Endodermal cell (in vitro differentiated cells): ENCODE results near the gene COL5A2. TPM values are rescaled to one million over a fixed set of nuclear protein-coding genes. Genes with fewer than 3 reads are reported as not detected.
A peak's percentile ranks its signal among the peaks of the same experiment; 100 is the strongest.

Source experiments
- DNase-seq: peaks from one replicate; pipeline ENCODE4 v3.0.0-alpha.2; 2017
- H3K27ac ChIP-seq: 2 replicates; pipeline ENCODE4 v1.5.1; 2013; ENCODE audit warnings: mild to moderate bottlenecking, low read depth, low read length, moderate library complexity
- H3K27me3 ChIP-seq: 2 replicates; pipeline ENCODE4 v1.6.1; 2013; ENCODE audit warnings: mild to moderate bottlenecking, low read length, moderate library complexity; ENCODE audit not compliant: insufficient read depth, control insufficient read depth, poor library complexity, severe bottlenecking
- H3K36me3 ChIP-seq: 2 replicates; pipeline ENCODE4 v1.7.0; 2013; ENCODE audit warnings: mild to moderate bottlenecking, low read length, moderate library complexity; ENCODE audit not compliant: control insufficient read depth, insufficient read depth
- H3K4me1 ChIP-seq: one replicate; pipeline ENCODE4 v1.7.0; 2013; ENCODE audit warnings: low read length; ENCODE audit not compliant: control insufficient read depth, insufficient read depth
- H3K4me3 ChIP-seq: 2 replicates; pipeline ENCODE4 v1.5.1; 2013; ENCODE audit warnings: mild to moderate bottlenecking, low read length, moderate library complexity
- H3K9ac ChIP-seq: 2 replicates; pipeline ENCODE4 v1.6.1; 2013; ENCODE audit warnings: mild to moderate bottlenecking, low read length, moderate library complexity; ENCODE audit not compliant: poor library complexity, severe bottlenecking; ENCODE audit errors: extremely low read depth
- H3K9me3 ChIP-seq: 2 replicates; pipeline ENCODE4 v1.6.1; 2013; ENCODE audit warnings: mild to moderate bottlenecking, low read length, moderate library complexity; ENCODE audit not compliant: control insufficient read depth
- H3K27ac Mint-ChIP-seq: 2 replicates; pipeline ENCODE4 v1.8.0; 2020; ENCODE audit warnings: mixed read lengths
- H3K27me3 Mint-ChIP-seq: 2 replicates; pipeline ENCODE4 v1.8.0; 2021; ENCODE audit warnings: mild to moderate bottlenecking, mixed read lengths; ENCODE audit not compliant: insufficient read depth
- H3K36me3 Mint-ChIP-seq: 2 replicates; pipeline ENCODE4 v1.8.0; 2020; ENCODE audit warnings: low read depth, mixed read lengths
- H3K4me1 Mint-ChIP-seq: 2 replicates; pipeline ENCODE4 v1.8.0; 2020; ENCODE audit warnings: mixed read lengths
- H3K4me3 Mint-ChIP-seq: 2 replicates; pipeline ENCODE4 v1.8.0; 2020; ENCODE audit warnings: mild to moderate bottlenecking, moderate library complexity, mixed read lengths
- H3K9me3 Mint-ChIP-seq: 2 replicates; pipeline ENCODE4 v1.8.0; 2020; ENCODE audit warnings: mild to moderate bottlenecking, mixed read lengths
- WGBS, 2 experiments: methylation state at CpG; one replicate each; pipeline versions ENCODE4 v1.1.5 to v1.1.7; 2013; ENCODE audit warnings: missing lambda C conversion rate in 2 of 2, mixed read lengths in 1 of 2; ENCODE audit not compliant: insufficient coverage in 1 of 2, insufficient read length in 1 of 2; 5-methylcytosine and 5-hydroxymethylcytosine counted together
- total RNA-seq, 2 donors: library from RNA; stranded (reverse); fragmentation: NEBNext Ultra II Directional in 1 of 2; extraction: Animal tissue kit (Norgen Biotek cat#: 25700) in 1 of 2; gene quantifications; 2 replicates in 1 of 2; 3 replicates in 1 of 2; pipeline ENCODE4 v1.2.1, GENCODE V29; 2021
- TF ChIP-seq, protein P1 (sequence below): fragments of 200-600 bp; sonication (generic); conservative IDR thresholded peaks from 2 replicates; pipeline ENCODE4 v1.5.0; 2021; ENCODE audit warnings: antibody characterized with exemption, mild to moderate bottlenecking

Gene COL5A2
- total RNA-seq, 2 donors from 2014 or later, result 117 to 153 TPM

DNA sequence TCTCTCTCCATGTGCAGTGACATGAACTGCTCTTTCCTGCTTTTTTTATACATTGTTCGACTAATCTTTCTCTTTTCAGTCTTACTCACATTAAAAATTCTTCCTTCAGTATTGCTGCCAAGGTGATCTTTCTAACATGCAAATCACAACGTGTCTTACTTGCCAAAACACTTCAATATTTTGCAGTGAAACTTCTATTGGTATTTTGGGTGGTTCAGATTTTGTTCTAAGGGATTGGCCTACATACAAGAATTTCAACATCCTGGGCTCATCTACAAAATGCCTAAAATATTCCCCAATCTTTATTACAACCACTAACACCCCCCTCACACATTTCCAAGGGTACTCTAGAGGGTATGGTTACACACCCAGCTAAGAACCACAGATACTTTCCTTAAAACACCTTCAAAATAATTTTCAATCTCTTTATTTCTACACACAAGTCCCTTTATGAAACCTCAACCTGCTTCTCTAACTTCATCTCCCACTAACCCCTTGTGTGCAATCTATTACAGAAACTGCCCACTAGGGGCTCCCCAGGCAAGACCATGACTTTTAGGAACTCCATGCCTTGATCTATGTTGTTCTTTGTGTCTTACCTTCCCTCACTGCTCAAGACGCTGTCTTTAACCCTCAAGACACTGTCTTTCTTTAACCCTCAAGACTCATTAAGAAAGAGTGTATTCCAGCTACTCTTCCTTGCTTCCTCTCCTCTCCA is 154.5 kb downstream of the COL5A2 start:
- H3K4me1 ChIP-seq, result no peaks in the 10 kb centered on the region
- no peaks in the 10 kb centered on the region for H3K27me3 ChIP-seq
- Mint-ChIP-seq H3K36me3 (no peaks in the 10 kb centered on the region), H3K9me3 (no peaks in the 10 kb centered on the region), H3K4me3 (no peak overlapping the region), H3K4me1 (no peaks in the 10 kb centered on the region), H3K27ac (no peak overlapping the region), H3K27me3 (no peaks in the 10 kb centered on the region)
- H3K4me3 ChIP-seq, result no peak overlapping the region
- DNase-seq, result peak; percentile 67
- H3K9ac ChIP-seq, result no peak overlapping the region
- no peaks in the 10 kb centered on the region for H3K36me3 ChIP-seq
- no peaks in the 10 kb centered on the region for H3K9me3 ChIP-seq
- TF ChIP-seq, protein P1, sequence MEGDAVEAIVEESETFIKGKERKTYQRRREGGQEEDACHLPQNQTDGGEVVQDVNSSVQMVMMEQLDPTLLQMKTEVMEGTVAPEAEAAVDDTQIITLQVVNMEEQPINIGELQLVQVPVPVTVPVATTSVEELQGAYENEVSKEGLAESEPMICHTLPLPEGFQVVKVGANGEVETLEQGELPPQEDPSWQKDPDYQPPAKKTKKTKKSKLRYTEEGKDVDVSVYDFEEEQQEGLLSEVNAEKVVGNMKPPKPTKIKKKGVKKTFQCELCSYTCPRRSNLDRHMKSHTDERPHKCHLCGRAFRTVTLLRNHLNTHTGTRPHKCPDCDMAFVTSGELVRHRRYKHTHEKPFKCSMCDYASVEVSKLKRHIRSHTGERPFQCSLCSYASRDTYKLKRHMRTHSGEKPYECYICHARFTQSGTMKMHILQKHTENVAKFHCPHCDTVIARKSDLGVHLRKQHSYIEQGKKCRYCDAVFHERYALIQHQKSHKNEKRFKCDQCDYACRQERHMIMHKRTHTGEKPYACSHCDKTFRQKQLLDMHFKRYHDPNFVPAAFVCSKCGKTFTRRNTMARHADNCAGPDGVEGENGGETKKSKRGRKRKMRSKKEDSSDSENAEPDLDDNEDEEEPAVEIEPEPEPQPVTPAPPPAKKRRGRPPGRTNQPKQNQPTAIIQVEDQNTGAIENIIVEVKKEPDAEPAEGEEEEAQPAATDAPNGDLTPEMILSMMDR, result peak; percentile 90
- no peak overlapping the region for H3K27ac ChIP-seq
- WGBS, 2 experiments, result 74 to 88% methylated on average over 2 to 3 of the region's 3 CpGs

DNA sequence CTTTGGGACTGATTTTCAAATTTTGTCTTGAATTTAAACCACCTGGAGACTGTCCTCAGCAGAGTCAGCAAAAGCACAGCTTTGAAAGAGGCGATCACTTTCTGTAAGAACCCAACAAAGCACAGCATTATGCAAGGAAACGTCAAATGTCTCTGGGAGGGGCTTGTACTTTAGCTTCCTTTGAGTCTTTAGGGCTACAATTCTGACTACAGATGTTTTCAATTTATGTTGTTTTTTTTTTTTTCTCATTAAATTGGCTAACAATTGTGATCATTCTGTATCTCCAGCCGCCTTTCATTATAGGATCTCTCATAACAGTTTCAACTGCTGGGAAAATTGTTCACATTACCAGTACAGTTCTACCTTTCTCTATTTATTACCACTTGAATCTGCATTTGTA is 157.1 kb downstream of the COL5A2 start:
- no peak overlapping the region for H3K4me3 Mint-ChIP-seq

DNA sequence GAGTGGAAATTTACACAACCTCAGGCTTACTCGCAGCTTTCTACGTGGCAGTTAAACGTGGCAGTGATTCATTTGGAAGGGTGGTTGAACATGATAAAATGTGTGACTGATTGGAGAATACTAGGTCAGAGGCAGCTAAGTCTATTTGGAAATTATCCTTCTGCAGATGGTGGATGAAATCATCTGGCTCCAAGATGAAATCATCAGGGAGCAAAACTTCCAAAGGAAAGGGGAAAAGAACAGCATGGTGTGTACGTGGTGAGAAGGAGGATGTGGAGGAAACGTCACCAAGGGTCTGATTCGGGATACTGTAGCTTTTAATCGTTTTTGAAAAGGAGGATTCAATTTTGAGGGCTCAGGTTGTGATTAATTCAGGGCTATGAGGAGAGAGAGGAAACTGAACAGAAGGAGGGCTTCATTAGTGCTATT is 157.5 kb downstream of the COL5A2 start:
- no peaks in the 10 kb centered on the region for H3K9me3 ChIP-seq
- WGBS, 2 experiments, result 92 to 94% methylated on average over 7 of the region's 7 CpGs
- TF ChIP-seq, protein P1, result no peak
- H3K27me3 ChIP-seq, result no peaks in the 10 kb centered on the region
- Mint-ChIP-seq H3K36me3 (no peaks in the 10 kb centered on the region), H3K9me3 (no peaks in the 10 kb centered on the region), H3K4me3 (no peak overlapping the region), H3K27ac (no peak overlapping the region), H3K27me3 (no peaks in the 10 kb centered on the region), H3K4me1 (no peaks in the 10 kb centered on the region)
- H3K36me3 ChIP-seq, result no peaks in the 10 kb centered on the region
- no peak overlapping the region for H3K9ac ChIP-seq
- H3K4me3 ChIP-seq, result no peak overlapping the region
- no peak for DNase-seq
- no peaks in the 10 kb centered on the region for H3K4me1 ChIP-seq
- no peak overlapping the region for H3K27ac ChIP-seq

More for the DNA sequence above, 157.1 kb downstream of the COL5A2 start:
- DNase-seq, result no peak
- H3K27ac Mint-ChIP-seq, result no peak overlapping the region
- Histone ChIP-seq H3K4me1 (no peaks in the 10 kb centered on the region), H3K27me3 (no peaks in the 10 kb centered on the region), H3K9ac (no peak overlapping the region), H3K27ac (no peak overlapping the region), H3K9me3 (no peaks in the 10 kb centered on the region), H3K4me3 (no peak overlapping the region), H3K36me3 (no peaks in the 10 kb centered on the region)
- H3K36me3 Mint-ChIP-seq, result no peaks in the 10 kb centered on the region
- no peaks in the 10 kb centered on the region for H3K4me1 Mint-ChIP-seq
- 90 to 100% methylated on average over 2 to 3 of the region's 3 CpGs for WGBS, 2 experiments
- no peaks in the 10 kb centered on the region for H3K9me3 Mint-ChIP-seq
- TF ChIP-seq, protein P1, result no peak
- H3K27me3 Mint-ChIP-seq, result no peaks in the 10 kb centered on the region
